Neural cell (in vitro differentiated cells): ENCODE results near the gene CYGB. TPM values are rescaled to one million over a fixed set of nuclear protein-coding genes. Genes with fewer than 3 reads are reported as not detected.

ENCODE experiments used
- H2AFZ ChIP-seq: fragments of 200-600, 300-800 bp; sonication (generic), shearing (Covaris generic); 2 replicates; pipeline ENCODE4 v1.6.0; 2014; ENCODE audit warnings: low read depth, mild to moderate bottlenecking, antibody characterized with exemption, low read length, moderate library complexity
- H3F3A ChIP-seq: fragments of 200-600 bp; shearing (Covaris generic); 2 replicates; pipeline ENCODE4 v1.6.1; 2016; ENCODE audit warnings: mild to moderate bottlenecking, moderate library complexity, mixed read lengths, antibody characterized with exemption, low read length; ENCODE audit not compliant: insufficient read depth, poor library complexity, severe bottlenecking
- H3K27ac ChIP-seq: fragments of 200-600, 300-800 bp; sonication (generic), shearing (Covaris generic); 2 replicates; pipeline ENCODE4 v1.5.1; 2014; ENCODE audit warnings: mild to moderate bottlenecking, low read length, moderate library complexity
- H3K27me3 ChIP-seq: fragments of 300-800, 200-600 bp; sonication (generic), shearing (Covaris generic); 2 replicates; pipeline ENCODE4 v1.6.0; 2014; ENCODE audit warnings: mild to moderate bottlenecking, low read depth, low read length, moderate library complexity; ENCODE audit not compliant: insufficient read depth
- H3K36me3 ChIP-seq: fragments of 300-800, 200-600 bp; sonication (generic), shearing (Covaris generic); 2 replicates; pipeline ENCODE4 v1.5.1; 2014; ENCODE audit warnings: mild to moderate bottlenecking, antibody characterized with exemption, low read length, moderate library complexity; ENCODE audit not compliant: insufficient read depth
- H3K4me2 ChIP-seq: fragments of 300-800, 200-600 bp; sonication (generic), shearing (Covaris generic); 2 replicates; pipeline ENCODE4 v1.6.0; 2014; ENCODE audit warnings: mild to moderate bottlenecking, low read length
- H3K4me3 ChIP-seq: fragments of 300-800, 200-600 bp; sonication (generic), shearing (Covaris generic); 2 replicates; pipeline ENCODE4 v1.5.1; 2014; ENCODE audit warnings: mild to moderate bottlenecking, low read length, moderate library complexity
- H3K79me2 ChIP-seq: fragments of 200-600 bp; shearing (Covaris generic); replicated peaks from 2 replicates; pipeline ENCODE4 v1.6.0; 2014; ENCODE audit warnings: mild to moderate bottlenecking, low read length, moderate library complexity; ENCODE audit not compliant: insufficient read depth
- H3K9ac ChIP-seq: fragments of 300-800, 200-600 bp; sonication (generic), shearing (Covaris generic); 2 replicates; pipeline ENCODE4 v1.6.1; 2016; ENCODE audit warnings: mild to moderate bottlenecking, low read length, mixed read lengths
- H3K9me2 ChIP-seq: fragments of 200-600 bp; shearing (Covaris generic); 2 replicates; pipeline ENCODE4 v1.6.1; 2016; ENCODE audit warnings: mild to moderate bottlenecking, low read length, mixed read lengths; ENCODE audit not compliant: insufficient read depth
- H3K9me3 ChIP-seq: fragments of 200-600, 300-800 bp; sonication (generic), shearing (Covaris generic); 2 replicates; pipeline ENCODE4 v1.6.1; 2016; ENCODE audit warnings: mild to moderate bottlenecking, mixed run types, low read length, moderate library complexity, mixed read lengths
- H4K20me1 ChIP-seq: fragments of 200-600 bp; shearing (Covaris generic); 2 replicates; pipeline ENCODE4 v1.6.1; 2016; ENCODE audit warnings: mild to moderate bottlenecking, mixed run types; ENCODE audit not compliant: insufficient read depth
- EP300 ChIP-seq: fragments of 450-650 bp; conservative IDR thresholded peaks from 2 replicates; pipeline ENCODE4 v1.6.1; 2014; ENCODE audit warnings: antibody characterized with exemption, mild to moderate bottlenecking, moderate library complexity; ENCODE audit not compliant: poor library complexity, severe bottlenecking
- EZH2 ChIP-seq: fragments of 200-600, 300-800 bp; shearing (Covaris generic), sonication (generic); IDR thresholded peaks from 2 replicates; pipeline ENCODE4 v1.6.1; 2014; ENCODE audit warnings: antibody characterized with exemption, low read length, borderline replicate concordance, mild to moderate bottlenecking; ENCODE audit not compliant: insufficient read depth, poor library complexity, severe bottlenecking
- MXI1 ChIP-seq: fragments of 450-650 bp; conservative IDR thresholded peaks from 2 replicates; pipeline ENCODE4 v1.6.1; 2014; ENCODE audit warnings: antibody characterized with exemption, mild to moderate bottlenecking; ENCODE audit not compliant: poor library complexity, severe bottlenecking
- POLR2AphosphoS5 ChIP-seq: IDR thresholded peaks from 2 replicates; pipeline ENCODE4 v1.6.1; 2012
- RAD21 ChIP-seq: fragments of 450-650 bp; conservative IDR thresholded peaks from 2 replicates; pipeline ENCODE4 v1.6.1; 2014; ENCODE audit warnings: antibody characterized with exemption, mild to moderate bottlenecking, moderate library complexity
- SMC3 ChIP-seq: fragments of 450-650 bp; conservative IDR thresholded peaks from 2 replicates; pipeline ENCODE4 v1.6.1; 2014; ENCODE audit warnings: antibody characterized with exemption, mild to moderate bottlenecking, moderate library complexity; ENCODE audit not compliant: poor library complexity
- TAF1 ChIP-seq: IDR thresholded peaks from 2 replicates; pipeline ENCODE4 v1.6.1; 2012; ENCODE audit warnings: low read depth
- polyA plus RNA-seq: library from polyadenylated mRNA; depleted of rRNA; stranded (reverse); fragments of >200 nt; gene quantifications from 2 replicates; pipeline ENCODE4 v1.2.3, GENCODE V29; 2014
- TF ChIP-seq, protein P1 (sequence below): fragments of 450-650 bp; IDR thresholded peaks from 2 replicates; pipeline ENCODE4 v1.5.1; 2014; ENCODE audit warnings: antibody characterized with exemption, mild to moderate bottlenecking, moderate library complexity; ENCODE audit not compliant: poor library complexity, severe bottlenecking
- TF ChIP-seq, protein P2 (sequence below): IDR thresholded peaks from 2 replicates; pipeline ENCODE4 v1.6.1; 2012; ENCODE audit warnings: borderline replicate concordance

Gene CYGB
- polyA plus RNA-seq, 1 donor from 2014 or later: 12.9 TPM

DNA sequence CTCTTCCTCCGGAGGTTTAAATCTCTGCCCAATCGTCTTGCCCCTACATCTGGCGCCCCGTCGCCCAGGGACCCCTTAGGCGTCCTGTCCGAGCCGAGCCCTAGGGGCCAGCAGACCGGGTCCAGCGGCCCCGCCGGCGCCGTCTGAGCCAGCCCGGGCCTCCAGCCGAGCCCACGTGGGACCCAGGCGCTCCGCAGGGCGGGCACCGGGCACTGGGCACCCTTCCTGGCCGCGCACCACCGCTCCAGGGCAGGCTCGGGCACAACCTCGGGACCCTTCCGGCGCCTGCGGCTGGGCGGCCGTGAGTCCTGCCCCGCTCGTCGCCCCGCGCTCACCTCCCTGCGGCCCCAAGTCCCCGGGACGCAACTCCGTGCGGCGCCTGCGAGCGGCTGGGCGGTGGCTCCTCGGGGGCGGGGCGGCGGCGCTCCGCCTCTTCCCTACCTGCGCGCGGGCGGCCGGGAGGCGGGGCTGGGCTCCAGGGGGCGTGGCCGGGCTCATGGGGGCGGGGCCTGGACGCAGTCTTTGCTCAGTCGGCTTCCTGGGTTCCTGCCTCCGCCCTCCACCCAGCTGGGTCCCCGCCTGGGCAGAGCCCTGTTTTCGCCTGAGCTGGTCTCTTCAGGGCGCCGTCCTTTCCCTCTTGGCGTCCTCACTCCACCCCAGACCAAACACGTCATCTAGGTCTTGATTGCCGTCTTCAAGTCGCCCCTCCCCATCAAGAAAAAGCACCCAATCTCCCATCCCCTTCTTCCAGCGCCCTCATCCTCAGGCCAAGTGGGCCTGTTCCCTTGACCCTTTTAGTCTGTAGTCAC, 36.3 kb downstream of the CYGB start, which contains the start of gene RHBDF2:
Gene RHBDF2, minus strand, starts transcription at position 406 of the 809 bp plus-strand sequence. CDS start 19,899 bp downstream, outside the sequence.
- Histone ChIP-seq H3K79me2 (no peaks in the 10 kb centered on the region), H3F3A (no peaks in the 10 kb centered on the region), H3K36me3 (no peaks in the 10 kb centered on the region), H3K9me2 (no peaks in the 10 kb centered on the region), H3K4me3 (peak within 1 kb of the TSS; percentile 56), H3K9me3 (no peaks in the 10 kb centered on the region), H3K9ac (no peak within 1 kb of the TSS), H3K27me3 (peaks cover 29% of the 10 kb centered on the region), H4K20me1 (no peaks in the 10 kb centered on the region), H3K4me2 (no peak within 1 kb of the TSS), H3K27ac (no peak within 1 kb of the TSS), H2AFZ (no peak within 1 kb of the TSS)
- no peak for TF ChIP-seq RAD21
- TF ChIP-seq, protein P1, sequence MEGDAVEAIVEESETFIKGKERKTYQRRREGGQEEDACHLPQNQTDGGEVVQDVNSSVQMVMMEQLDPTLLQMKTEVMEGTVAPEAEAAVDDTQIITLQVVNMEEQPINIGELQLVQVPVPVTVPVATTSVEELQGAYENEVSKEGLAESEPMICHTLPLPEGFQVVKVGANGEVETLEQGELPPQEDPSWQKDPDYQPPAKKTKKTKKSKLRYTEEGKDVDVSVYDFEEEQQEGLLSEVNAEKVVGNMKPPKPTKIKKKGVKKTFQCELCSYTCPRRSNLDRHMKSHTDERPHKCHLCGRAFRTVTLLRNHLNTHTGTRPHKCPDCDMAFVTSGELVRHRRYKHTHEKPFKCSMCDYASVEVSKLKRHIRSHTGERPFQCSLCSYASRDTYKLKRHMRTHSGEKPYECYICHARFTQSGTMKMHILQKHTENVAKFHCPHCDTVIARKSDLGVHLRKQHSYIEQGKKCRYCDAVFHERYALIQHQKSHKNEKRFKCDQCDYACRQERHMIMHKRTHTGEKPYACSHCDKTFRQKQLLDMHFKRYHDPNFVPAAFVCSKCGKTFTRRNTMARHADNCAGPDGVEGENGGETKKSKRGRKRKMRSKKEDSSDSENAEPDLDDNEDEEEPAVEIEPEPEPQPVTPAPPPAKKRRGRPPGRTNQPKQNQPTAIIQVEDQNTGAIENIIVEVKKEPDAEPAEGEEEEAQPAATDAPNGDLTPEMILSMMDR: no peak
- TF ChIP-seq EP300: no peak
- no peak for TF ChIP-seq MXI1
- TF ChIP-seq SMC3: no peak
- TF ChIP-seq TAF1: no peak
- TF ChIP-seq, protein P2, sequence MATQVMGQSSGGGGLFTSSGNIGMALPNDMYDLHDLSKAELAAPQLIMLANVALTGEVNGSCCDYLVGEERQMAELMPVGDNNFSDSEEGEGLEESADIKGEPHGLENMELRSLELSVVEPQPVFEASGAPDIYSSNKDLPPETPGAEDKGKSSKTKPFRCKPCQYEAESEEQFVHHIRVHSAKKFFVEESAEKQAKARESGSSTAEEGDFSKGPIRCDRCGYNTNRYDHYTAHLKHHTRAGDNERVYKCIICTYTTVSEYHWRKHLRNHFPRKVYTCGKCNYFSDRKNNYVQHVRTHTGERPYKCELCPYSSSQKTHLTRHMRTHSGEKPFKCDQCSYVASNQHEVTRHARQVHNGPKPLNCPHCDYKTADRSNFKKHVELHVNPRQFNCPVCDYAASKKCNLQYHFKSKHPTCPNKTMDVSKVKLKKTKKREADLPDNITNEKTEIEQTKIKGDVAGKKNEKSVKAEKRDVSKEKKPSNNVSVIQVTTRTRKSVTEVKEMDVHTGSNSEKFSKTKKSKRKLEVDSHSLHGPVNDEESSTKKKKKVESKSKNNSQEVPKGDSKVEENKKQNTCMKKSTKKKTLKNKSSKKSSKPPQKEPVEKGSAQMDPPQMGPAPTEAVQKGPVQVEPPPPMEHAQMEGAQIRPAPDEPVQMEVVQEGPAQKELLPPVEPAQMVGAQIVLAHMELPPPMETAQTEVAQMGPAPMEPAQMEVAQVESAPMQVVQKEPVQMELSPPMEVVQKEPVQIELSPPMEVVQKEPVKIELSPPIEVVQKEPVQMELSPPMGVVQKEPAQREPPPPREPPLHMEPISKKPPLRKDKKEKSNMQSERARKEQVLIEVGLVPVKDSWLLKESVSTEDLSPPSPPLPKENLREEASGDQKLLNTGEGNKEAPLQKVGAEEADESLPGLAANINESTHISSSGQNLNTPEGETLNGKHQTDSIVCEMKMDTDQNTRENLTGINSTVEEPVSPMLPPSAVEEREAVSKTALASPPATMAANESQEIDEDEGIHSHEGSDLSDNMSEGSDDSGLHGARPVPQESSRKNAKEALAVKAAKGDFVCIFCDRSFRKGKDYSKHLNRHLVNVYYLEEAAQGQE: no peak
- TF ChIP-seq EZH2: no peak
- TF ChIP-seq POLR2AphosphoS5: no peak

DNA sequence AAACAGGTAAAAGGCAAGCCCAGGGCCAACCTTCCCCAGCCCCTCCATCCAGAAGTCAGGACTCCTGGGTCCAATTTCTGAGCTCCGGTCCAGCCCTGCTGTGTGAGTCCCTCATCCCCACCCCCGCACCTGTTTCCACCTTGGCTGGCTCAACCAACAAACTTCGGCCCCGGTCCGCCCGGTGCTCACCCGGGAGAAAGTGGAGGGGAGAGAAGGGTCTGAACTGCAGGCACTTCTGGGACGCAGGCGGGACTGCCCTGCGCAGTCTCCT, 36.8 kb downstream of the CYGB start:
- Histone ChIP-seq H3K79me2 (no peaks in the 10 kb centered on the region), H4K20me1 (no peaks in the 10 kb centered on the region), H2AFZ (no peak overlapping the region), H3K4me3 (peak overlapping the region; percentile 56), H3K9ac (no peak overlapping the region), H3K27ac (no peak overlapping the region), H3K27me3 (peaks cover 29% of the 10 kb centered on the region), H3K4me2 (no peak overlapping the region), H3K36me3 (no peaks in the 10 kb centered on the region), H3F3A (no peaks in the 10 kb centered on the region), H3K9me2 (no peaks in the 10 kb centered on the region), H3K9me3 (no peaks in the 10 kb centered on the region)
- TF ChIP-seq POLR2AphosphoS5 (no peak), EZH2 (no peak), EP300 (no peak), MXI1 (no peak), RAD21 (no peak), SMC3 (no peak), TAF1 (no peak)
- TF ChIP-seq, protein P2: no peak
- TF ChIP-seq, protein P1: no peak
